ENCODE results near the gene DDN.

- no peak for TF ChIP-seq CTCF (IDR thresholded peaks at IDR 0.05)
- TF ChIP-seq POLR2A (IDR thresholded peaks at IDR 0.05), result no peak
These were observed 11.0 kb upstream of the DDN start for GRCh38 chr12:49010092-49010668.
